Lung microvascular endothelial cell (primary cell): ENCODE results near the gene RNU1-1. TPM values are rescaled to one million over a fixed set of nuclear protein-coding genes. Genes with fewer than 3 reads are reported as not detected.
"Not testable (repeated sequence)": the region's sequence is repeated elsewhere in the genome, so short reads cannot be mapped to it uniquely, and the experiment has no call there.

Experiments used
- DNase-seq, 2 donors: peaks; one replicate each; pipeline versions ENCODE4 v3.0.0 to v3.0.0-alpha.2; 2010; ENCODE audit warnings: low read depth in 2 of 2
- total RNA-seq: library from RNA; depleted of rRNA; stranded (reverse); fragments of >200 nt; gene quantifications from 2 replicates; pipeline ENCODE4 v1.2.1, GENCODE V29; 2014

RNU1-1 gene
- total RNA-seq, 1 donor from 2014 or later = 5,258 TPM

GRCh38 chr1:16521679-16522078 is 7.6 kb upstream of the RNU1-1 start:
- DNase-seq = not testable (repeated sequence)

GRCh38 chr1:16521288-16521583 is 7.2 kb upstream of the RNU1-1 start:
- no peak for DNase-seq

GRCh38 chr1:16520435-16521287 is 6.6 kb upstream of the RNU1-1 start:
- peak; percentile 11 to 12 for DNase-seq

GRCh38 chr1:16519255-16519951 is 5.3 kb upstream of the RNU1-1 start:
- DNase-seq = not testable (repeated sequence)

- not testable (repeated sequence) for DNase-seq
Measured at GRCh38 chr1:16518913-16519254, 4.8 kb upstream of the RNU1-1 start.

GRCh38 chr1:16516694-16517410 is 2.8 kb upstream of the RNU1-1 start:
- not testable (repeated sequence) for DNase-seq

GRCh38 chr1:16513412-16514106 is 526 bp downstream of the RNU1-1 start:
- DNase-seq = peak; percentile 88 to 96

GRCh38 chr1:16512624-16513411 is 1.3 kb downstream of the RNU1-1 start:
- DNase-seq = not testable (repeated sequence)

GRCh38 chr1:16511926-16512325 is 2.2 kb downstream of the RNU1-1 start:
- not testable (repeated sequence) for DNase-seq

GRCh38 chr1:16508861-16509445 is 5.1 kb downstream of the RNU1-1 start:
- DNase-seq = peak in 1 of 2 donors; percentile 50

GRCh38 chr1:16506364-16507136 is 7.5 kb downstream of the RNU1-1 start:
- DNase-seq = not testable (repeated sequence)

- not testable (repeated sequence) for DNase-seq
Measured at GRCh38 chr1:16505870-16506269, 8.2 kb downstream of the RNU1-1 start.

GRCh38 chr1:16503494-16503893 is 10.6 kb downstream of the RNU1-1 start:
- no peak for DNase-seq

GRCh38 chr1:16501446-16501845 is 12.6 kb downstream of the RNU1-1 start:
- not testable (repeated sequence) for DNase-seq

GRCh38 chr1:16500975-16501374 is 13.1 kb downstream of the RNU1-1 start:
- not testable (repeated sequence) for DNase-seq

- DNase-seq = not testable (repeated sequence)
Measured at GRCh38 chr1:16500466-16500865, 13.6 kb downstream of the RNU1-1 start.

GRCh38 chr1:16498573-16499413 is 15.3 kb downstream of the RNU1-1 start:
- DNase-seq = peak; percentile 83 to 88

- DNase-seq = not testable (repeated sequence)
Measured at GRCh38 chr1:16498047-16498446, 16.0 kb downstream of the RNU1-1 start.

GRCh38 chr1:16497474-16497904 is 16.6 kb downstream of the RNU1-1 start:
- DNase-seq = peak; percentile 17 to 20
